Mesenchymal stem cell (in vitro differentiated cells and primary cell): Measurements from ENCODE around the gene FAM124B. TPM values are rescaled to one million over a fixed set of nuclear protein-coding genes. Genes with fewer than 3 reads are reported as not detected.

ENCODE experiments used
- DNase-seq: peaks from one replicate; pipeline ENCODE4 v3.0.0-alpha.2; 2013
- H2AFZ ChIP-seq: one replicate; pipeline ENCODE4 v1.6.1; 2013; ENCODE audit warnings: low read depth, mild to moderate bottlenecking, control low read depth, inconsistent platforms, low read length, moderate library complexity
- H2AK5ac ChIP-seq: 2 replicates; pipeline ENCODE4 v1.6.1; 2013; ENCODE audit warnings: low read length, moderate library complexity, mild to moderate bottlenecking, inconsistent platforms; ENCODE audit not compliant: severe bottlenecking
- H2BK120ac ChIP-seq: one replicate; pipeline ENCODE4 v1.6.1; 2013; ENCODE audit warnings: low read depth, mild to moderate bottlenecking, inconsistent platforms, low read length, moderate library complexity
- H2BK12ac ChIP-seq, 2 experiments: one replicate each; pipeline ENCODE4 v1.6.1; 2013; ENCODE audit warnings: inconsistent platforms in 2 of 2, low read length in 2 of 2, mild to moderate bottlenecking in 2 of 2, moderate library complexity in 2 of 2, control low read depth in 1 of 2
- H2BK15ac ChIP-seq: one replicate; pipeline ENCODE4 v1.6.1; 2013; ENCODE audit warnings: mild to moderate bottlenecking, low read depth, inconsistent platforms; ENCODE audit not compliant: poor library complexity, severe bottlenecking
- H2BK5ac ChIP-seq: 2 replicates; pipeline ENCODE4 v1.6.1; 2013; ENCODE audit warnings: low read depth, mild to moderate bottlenecking, low read length, control low read depth, inconsistent platforms; ENCODE audit not compliant: poor library complexity, severe bottlenecking
- H3K14ac ChIP-seq, 2 experiments: one replicate each; pipeline ENCODE4 v1.6.1; 2013; ENCODE audit warnings: inconsistent platforms in 2 of 2, low read length in 2 of 2, control low read depth in 1 of 2, mild to moderate bottlenecking in 1 of 2, moderate library complexity in 1 of 2
- H3K18ac ChIP-seq, 2 experiments: one replicate each; pipeline ENCODE4 v1.6.1; 2013; ENCODE audit warnings: inconsistent platforms in 2 of 2, low read length in 2 of 2, control low read depth in 1 of 2, low read depth in 1 of 2, mild to moderate bottlenecking in 1 of 2
- H3K23ac ChIP-seq, 2 experiments: one replicate each; pipeline ENCODE4 v1.6.1; 2013; ENCODE audit warnings: inconsistent platforms in 2 of 2, low read length in 2 of 2, mild to moderate bottlenecking in 2 of 2, moderate library complexity in 2 of 2, control low read depth in 1 of 2
- H3K27ac ChIP-seq: 2 replicates; pipeline ENCODE4 v1.5.1; 2013; ENCODE audit warnings: mild to moderate bottlenecking, moderate library complexity, low read length, control low read depth, inconsistent platforms; ENCODE audit not compliant: poor library complexity, severe bottlenecking
- H3K27me3 ChIP-seq, 2 experiments: 2 replicates each; pipeline versions ENCODE4 v1.6.1 to v1.7.0; 2013; ENCODE audit warnings: low read length in 2 of 2, mild to moderate bottlenecking in 2 of 2, moderate library complexity in 2 of 2, control low read depth in 1 of 2, inconsistent platforms in 1 of 2; ENCODE audit not compliant: control insufficient read depth in 1 of 2, insufficient read depth in 1 of 2
- H3K36me3 ChIP-seq, 2 experiments: 2 replicates each; pipeline versions ENCODE4 v1.6.1 to v1.7.0; 2013; ENCODE audit warnings: low read length in 2 of 2, control low read depth in 1 of 2, inconsistent platforms in 1 of 2, low read depth in 1 of 2, mild to moderate bottlenecking in 1 of 2; ENCODE audit not compliant: insufficient read depth in 2 of 2, control insufficient read depth in 1 of 2
- H3K4ac ChIP-seq, 2 experiments: one replicate each; pipeline ENCODE4 v1.6.1; 2013; ENCODE audit warnings: inconsistent platforms in 2 of 2, low read length in 2 of 2, mild to moderate bottlenecking in 2 of 2, moderate library complexity in 2 of 2, control low read depth in 1 of 2, low read depth in 1 of 2
- H3K4me1 ChIP-seq: 2 replicates; pipeline ENCODE4 v1.6.1; 2013; ENCODE audit warnings: low read depth, low read length, control low read depth; ENCODE audit not compliant: control insufficient read depth, insufficient read depth
- H3K4me2 ChIP-seq: 2 replicates; pipeline ENCODE4 v1.6.1; 2013; ENCODE audit warnings: low read length, mild to moderate bottlenecking, inconsistent platforms; ENCODE audit not compliant: poor library complexity, severe bottlenecking
- H3K4me3 ChIP-seq, 2 experiments: 2 replicates each; pipeline versions ENCODE4 v1.5.1 to v1.7.0; 2013; ENCODE audit warnings: low read length in 2 of 2, mild to moderate bottlenecking in 2 of 2, control low read depth in 1 of 2, low read depth in 1 of 2; ENCODE audit not compliant: insufficient read depth in 1 of 2
- H3K79me1 ChIP-seq: replicated peaks from 2 replicates; pipeline ENCODE4 v1.6.1; 2013; ENCODE audit warnings: mild to moderate bottlenecking, control low read depth, low read length, inconsistent platforms; ENCODE audit not compliant: poor library complexity, severe bottlenecking
- H3K9ac ChIP-seq: 2 replicates; pipeline ENCODE4 v1.7.0; 2013; ENCODE audit warnings: mild to moderate bottlenecking, low read length, moderate library complexity
- H3K9me3 ChIP-seq: 2 replicates; pipeline ENCODE4 v1.7.0; 2013; ENCODE audit warnings: mild to moderate bottlenecking, low read length; ENCODE audit not compliant: control insufficient read depth
- H4K8ac ChIP-seq: one replicate; pipeline ENCODE4 v1.6.1; 2013; ENCODE audit warnings: inconsistent platforms, mild to moderate bottlenecking, low read length, moderate library complexity
- H4K91ac ChIP-seq: one replicate; pipeline ENCODE4 v1.6.1; 2013; ENCODE audit warnings: mild to moderate bottlenecking, low read length, inconsistent platforms
- WGBS: methylation state at CpG from one replicate; pipeline ENCODE4 v1.1.7; 2013; ENCODE audit warnings: mixed read lengths; 5-methylcytosine and 5-hydroxymethylcytosine counted together
- polyA plus RNA-seq, 2 experiments: library from polyadenylated mRNA; stranded (reverse); fragments of 200-250 nt; gene quantifications; one replicate each; pipeline ENCODE4 v1.2.3, GENCODE V29; 2013

The FAM124B gene, protein sequence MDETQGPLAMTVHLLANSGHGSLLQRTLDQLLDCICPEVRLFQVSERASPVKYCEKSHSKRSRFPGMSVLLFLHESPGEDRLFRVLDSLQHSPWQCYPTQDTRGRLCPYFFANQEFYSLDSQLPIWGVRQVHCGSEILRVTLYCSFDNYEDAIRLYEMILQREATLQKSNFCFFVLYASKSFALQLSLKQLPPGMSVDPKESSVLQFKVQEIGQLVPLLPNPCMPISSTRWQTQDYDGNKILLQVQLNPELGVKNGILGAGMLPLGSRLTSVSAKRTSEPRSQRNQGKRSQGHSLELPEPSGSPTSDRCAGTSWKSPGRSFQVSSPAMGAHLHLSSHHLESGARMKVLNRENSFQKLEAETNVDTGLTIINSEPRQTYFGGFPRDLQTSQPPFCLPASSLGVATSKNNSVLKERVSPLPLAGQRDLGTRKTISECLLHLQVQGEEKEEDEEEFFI
- 0.94 TPM for polyA plus RNA-seq (2013, experiment 1 of 2)
- 0.84 TPM for polyA plus RNA-seq (2013, experiment 2 of 2)

DNA sequence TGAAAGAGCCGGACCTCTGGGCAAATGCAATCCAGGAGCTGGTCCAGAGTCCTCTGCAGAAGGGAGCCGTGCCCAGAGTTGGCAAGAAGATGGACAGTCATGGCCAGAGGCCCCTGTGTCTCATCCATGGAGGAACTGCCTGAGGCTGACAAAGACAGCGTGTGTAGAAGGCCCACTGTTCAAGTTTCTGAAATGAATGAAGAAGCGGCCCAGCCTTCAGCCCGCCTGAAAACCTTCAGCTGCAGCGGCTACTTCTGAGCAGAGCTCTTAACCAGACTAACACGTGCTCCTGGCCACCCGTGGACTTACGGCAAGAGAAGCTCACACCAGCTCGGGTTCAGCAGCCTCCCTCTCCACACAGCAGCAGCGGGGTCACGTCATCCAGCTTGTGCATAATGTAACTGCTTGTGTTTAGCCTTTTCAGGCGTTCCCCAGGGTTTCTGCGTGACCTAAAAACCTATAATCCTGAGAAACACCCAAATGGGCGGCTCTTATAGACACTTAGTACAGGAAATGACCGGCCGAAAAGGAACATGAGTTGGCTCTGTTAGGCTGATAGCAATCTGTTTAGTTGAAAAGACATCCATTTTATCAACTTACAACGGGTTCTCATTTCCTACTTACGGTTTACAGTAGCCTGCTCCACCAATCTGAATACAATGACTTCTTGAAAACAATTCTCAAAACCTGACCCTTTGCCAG is at the start of gene FAM124B:
Gene FAM124B (minus strand): TSS at position 467 of the 702 bp plus-strand sequence. CDS start 339 bp downstream, at position 128.
- WGBS = 42% methylated on average over 19 of the region's 19 CpGs
- H2BK120ac ChIP-seq = no peak within 1 kb of the TSS
- peak; percentile 98 for DNase-seq
- H2BK12ac ChIP-seq = peak within 1 kb of the TSS in 1 of 2 experiments; percentile 42
- H3K4ac ChIP-seq = peak within 1 kb of the TSS in 1 of 2 experiments; percentile 58
- H3K27me3 ChIP-seq = no peaks in the 10 kb centered on the region
- no peak within 1 kb of the TSS for H3K4me2 ChIP-seq
- no peak within 1 kb of the TSS for H3K23ac ChIP-seq
- H2AK5ac ChIP-seq = no peak within 1 kb of the TSS
- no peak within 1 kb of the TSS for H3K27ac ChIP-seq
- no peak within 1 kb of the TSS for H2AFZ ChIP-seq
- no peaks in the 10 kb centered on the region for H3K79me1 ChIP-seq
- H2BK5ac ChIP-seq = no peak within 1 kb of the TSS
- no peak within 1 kb of the TSS for H3K14ac ChIP-seq
- peaks cover 3% of the 10 kb centered on the region for H3K9me3 ChIP-seq
- no peaks in the 10 kb centered on the region for H3K4me1 ChIP-seq
- peak within 1 kb of the TSS; percentile 53 for H3K9ac ChIP-seq
- H3K36me3 ChIP-seq = no peaks in the 10 kb centered on the region
- no peak within 1 kb of the TSS for H4K8ac ChIP-seq
- H2BK15ac ChIP-seq = peak within 1 kb of the TSS; percentile 1
- peak within 1 kb of the TSS; percentile 9 for H4K91ac ChIP-seq
- peak within 1 kb of the TSS in 1 of 2 experiments; percentile 33 for H3K4me3 ChIP-seq
- peak within 1 kb of the TSS in 1 of 2 experiments; percentile 18 for H3K18ac ChIP-seq

DNA sequence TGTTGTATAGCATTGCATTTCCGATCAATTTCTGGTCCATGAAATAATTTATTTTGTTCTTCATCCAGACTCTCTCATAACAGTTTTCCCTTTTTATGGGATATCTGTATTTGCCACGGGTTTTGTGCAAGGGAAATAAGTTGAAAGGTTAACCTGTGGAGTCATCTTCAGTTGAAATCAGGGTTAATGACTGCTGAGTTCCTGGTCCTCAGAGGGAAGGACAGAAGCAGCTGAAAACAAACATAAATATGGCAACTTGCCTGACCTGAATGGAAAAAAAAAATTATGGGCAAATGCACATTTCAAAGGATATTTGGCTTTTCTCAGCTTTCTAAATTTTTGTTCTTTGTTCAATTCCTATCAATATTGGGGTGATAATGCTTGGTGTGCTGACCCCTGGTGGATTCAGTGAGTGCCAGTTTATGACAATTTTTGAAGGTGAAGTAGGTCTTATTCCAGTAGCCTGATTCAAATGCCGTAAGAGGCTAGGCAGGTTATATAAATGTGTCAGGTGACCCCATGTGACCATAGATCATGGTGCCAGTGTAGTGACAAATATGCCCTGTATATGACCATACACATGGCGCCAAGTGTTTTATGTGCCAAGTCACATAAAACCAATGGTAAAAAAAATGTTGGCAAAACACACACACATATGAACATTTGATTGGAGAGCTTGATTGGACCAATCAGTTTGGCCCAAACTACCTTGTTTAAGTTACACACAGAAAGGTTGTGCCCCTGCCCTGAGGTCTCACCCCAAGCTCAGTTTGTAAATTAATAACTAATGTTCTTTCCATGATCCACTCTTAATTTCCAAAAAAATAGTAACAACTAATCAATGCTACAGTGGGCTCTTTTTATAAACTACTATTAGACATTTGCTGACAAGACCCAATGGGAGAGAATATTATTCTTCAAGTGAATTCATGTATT is 47.6 kb upstream of the FAM124B start:
- no peak overlapping the region for H2BK15ac ChIP-seq
- H4K8ac ChIP-seq = no peak overlapping the region
- H2AK5ac ChIP-seq = no peak overlapping the region
- H2BK5ac ChIP-seq = no peak overlapping the region
- H3K79me1 ChIP-seq = no peaks in the 10 kb centered on the region
- no peaks in the 10 kb centered on the region for H3K9me3 ChIP-seq
- H3K4me1 ChIP-seq = no peaks in the 10 kb centered on the region
- H3K4me2 ChIP-seq = no peak overlapping the region
- no peak overlapping the region for H3K23ac ChIP-seq
- H3K27ac ChIP-seq = no peak overlapping the region
- H2BK120ac ChIP-seq = no peak overlapping the region
- H3K14ac ChIP-seq = no peak overlapping the region
- WGBS = 74% methylated on average over 3 of the region's 4 CpGs
- no peak overlapping the region for H3K4me3 ChIP-seq
- H2BK12ac ChIP-seq = no peak overlapping the region
- H3K36me3 ChIP-seq = no peaks in the 10 kb centered on the region
- H3K18ac ChIP-seq = no peak overlapping the region
- no peak overlapping the region for H3K9ac ChIP-seq
- H2AFZ ChIP-seq = no peak overlapping the region
- no peak overlapping the region for H4K91ac ChIP-seq
- DNase-seq = peak; percentile 34
- no peak overlapping the region for H3K4ac ChIP-seq
- no peaks in the 10 kb centered on the region for H3K27me3 ChIP-seq

DNA sequence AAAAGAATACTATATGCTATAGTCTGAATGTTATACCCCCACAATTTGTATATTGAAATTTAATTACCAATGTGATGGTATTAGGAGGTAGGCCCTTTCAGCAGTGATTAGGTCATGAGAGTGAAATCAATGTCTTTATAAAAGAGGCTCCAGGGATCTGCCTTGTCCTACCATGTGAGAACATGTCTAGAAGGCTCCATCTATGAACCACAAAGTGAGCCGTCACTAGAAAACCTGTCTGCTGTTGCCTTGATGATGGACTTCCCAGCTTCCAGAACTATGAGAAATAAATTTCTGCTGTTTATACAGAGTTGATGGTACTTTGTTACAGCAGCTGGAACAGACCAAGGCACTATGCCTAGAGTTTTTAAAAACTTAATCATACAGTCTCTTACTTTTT is 46.3 kb upstream of the FAM124B start:
- Histone ChIP-seq H2AFZ (no peak overlapping the region), H2BK15ac (no peak overlapping the region), H3K9me3 (no peaks in the 10 kb centered on the region), H2BK120ac (no peak overlapping the region), H3K4me3 (no peak overlapping the region), H3K36me3 (no peaks in the 10 kb centered on the region), H3K4me2 (no peak overlapping the region), H3K79me1 (no peaks in the 10 kb centered on the region), H3K27ac (no peak overlapping the region), H3K4me1 (no peaks in the 10 kb centered on the region), H2BK12ac (no peak overlapping the region), H4K91ac (no peak overlapping the region), H3K14ac (no peak overlapping the region), H3K9ac (no peak overlapping the region), H3K4ac (no peak overlapping the region), H4K8ac (no peak overlapping the region), H3K23ac (no peak overlapping the region), H3K27me3 (peaks cover 0 to 5% of the 10 kb centered on the region in 2 experiments), H2BK5ac (no peak overlapping the region), H2AK5ac (no peak overlapping the region), H3K18ac (no peak overlapping the region)
- DNase-seq = no peak
- 100% methylated on average over 1 of the region's 1 CpG for WGBS
